ENCODE data around the gene CNPY4.
A peak's percentile ranks its signal among the peaks of the same experiment; 100 is the strongest.

Gene CNPY4

GRCh38 chr7:100111914-100112313 is 7.5 kb upstream of the CNPY4 start:
- no peak overlapping the region for H3K4me3 ChIP-seq (replicated peaks; ENCODE audit: low read depth, low read length)
- no peak for TF ChIP-seq CTCF (IDR thresholded peaks at IDR 0.05; ENCODE audit: low read depth, low read length, missing control alignments)
- no peak for DNase-seq (ENCODE audit: extremely low read depth, low read depth)

- H3K4me3 ChIP-seq (replicated peaks; ENCODE audit: low read depth, low read length): no peak overlapping the region
- no peak for TF ChIP-seq CTCF (IDR thresholded peaks at IDR 0.05; ENCODE audit: low read depth, low read length, missing control alignments)
- DNase-seq (ENCODE audit: extremely low read depth, low read depth): no peak
Measured at GRCh38 chr7:100115026-100115425, 4.4 kb upstream of the CNPY4 start.

DNA sequence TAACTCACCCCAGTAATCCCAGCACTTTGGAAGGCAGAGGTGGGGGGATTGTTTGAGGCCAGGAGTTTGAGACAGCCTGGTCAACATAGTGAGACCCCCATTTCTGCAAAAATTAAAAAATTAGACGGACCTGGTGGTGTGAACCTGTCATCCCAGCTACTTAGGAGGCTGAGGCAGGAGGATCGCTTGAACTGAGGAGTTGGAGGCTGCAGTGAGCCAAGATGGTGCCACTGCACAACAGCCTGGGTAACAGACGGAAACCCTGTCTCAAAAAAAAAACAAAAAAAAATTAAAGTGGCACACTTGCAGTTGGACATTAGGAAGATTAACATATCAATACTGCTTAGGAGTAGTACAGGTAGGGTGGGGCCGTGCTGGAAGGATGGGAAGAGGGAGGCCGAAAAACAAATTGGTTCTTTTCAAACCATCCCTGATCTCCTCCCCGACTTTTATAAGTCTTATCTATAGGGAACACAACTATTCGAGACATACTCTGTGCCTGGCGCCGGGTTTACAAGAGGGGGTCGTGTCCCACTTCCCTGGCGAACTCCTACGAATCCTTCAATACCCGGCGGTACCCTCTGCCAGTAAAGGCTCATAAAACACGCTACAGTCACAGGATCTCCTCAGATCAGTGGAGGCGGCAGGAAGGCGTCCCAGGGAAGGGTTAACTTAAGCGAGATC is 904 bp upstream of the CNPY4 start:
- DNase-seq (ENCODE audit: extremely low read depth, low read depth): no peak
- H3K4me3 ChIP-seq (replicated peaks; ENCODE audit: low read depth, low read length): peak overlapping the region; percentile 98
- no peak for TF ChIP-seq CTCF (IDR thresholded peaks at IDR 0.05; ENCODE audit: low read depth, low read length, missing control alignments)

- peak overlapping the region; percentile 98 for H3K4me3 ChIP-seq (replicated peaks; ENCODE audit: low read depth, low read length)
- no peak for TF ChIP-seq CTCF (IDR thresholded peaks at IDR 0.05; ENCODE audit: low read depth, low read length, missing control alignments)
- no peak for DNase-seq (ENCODE audit: extremely low read depth, low read depth)
Measured at GRCh38 chr7:100119970-100120732, 717 bp downstream of the CNPY4 start.

DNA sequence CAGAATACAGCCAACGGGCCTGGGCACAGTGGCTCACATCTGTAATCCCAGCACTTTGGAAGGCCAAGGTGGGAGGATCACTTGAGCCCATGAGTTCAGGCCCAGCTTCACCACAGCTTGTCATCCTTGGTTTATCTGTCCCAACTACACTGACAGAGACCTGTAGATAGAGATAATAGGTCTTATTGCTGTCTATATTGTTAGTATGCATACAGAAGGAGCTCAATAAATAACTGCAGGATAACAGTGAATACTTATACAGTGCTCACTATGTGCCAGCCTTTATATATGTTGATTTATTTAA is 1.3 kb downstream of the CNPY4 start:
- H3K4me3 ChIP-seq (replicated peaks; ENCODE audit: low read depth, low read length): peak overlapping the region; percentile 98
- DNase-seq (ENCODE audit: extremely low read depth, low read depth): no peak
- no peak for TF ChIP-seq CTCF (IDR thresholded peaks at IDR 0.05; ENCODE audit: low read depth, low read length, missing control alignments)

- no peak overlapping the region for H3K4me3 ChIP-seq (replicated peaks; ENCODE audit: low read depth, low read length)
- DNase-seq (ENCODE audit: extremely low read depth, low read depth): no peak
- TF ChIP-seq CTCF (IDR thresholded peaks at IDR 0.05; ENCODE audit: low read depth, low read length, missing control alignments): no peak
Measured at GRCh38 chr7:100122067-100122466, 2.6 kb downstream of the CNPY4 start.
